Type B pancreatic cell (in vitro differentiated cells): ENCODE data around the gene DCN. TPM values are rescaled to one million over a fixed set of nuclear protein-coding genes. Genes with fewer than 3 reads are reported as not detected.

Experiments used
- DNase-seq: peaks from one replicate; pipeline ENCODE4 v3.0.0; 2021; ENCODE audit warnings: mixed read lengths; ENCODE audit not compliant: unreplicated experiment; ENCODE audit errors: extremely low spot score
- H3K27ac Mint-ChIP-seq: 2 replicates; pipeline ENCODE4 v1.8.0; 2021; ENCODE audit warnings: mild to moderate bottlenecking, mixed read lengths
- H3K27me3 Mint-ChIP-seq: 2 replicates; pipeline ENCODE4 v1.8.0; 2021; ENCODE audit warnings: mixed read lengths
- H3K36me3 Mint-ChIP-seq: 2 replicates; pipeline ENCODE4 v1.8.0; 2021; ENCODE audit warnings: mixed read lengths
- H3K4me1 Mint-ChIP-seq: one replicate; pipeline ENCODE4 v1.8.0; 2021; ENCODE audit warnings: mixed read lengths; ENCODE audit not compliant: unreplicated experiment
- H3K4me3 Mint-ChIP-seq: 2 replicates; pipeline ENCODE4 v1.8.0; 2021; ENCODE audit warnings: mild to moderate bottlenecking, mixed read lengths
- H3K9me3 Mint-ChIP-seq: 2 replicates; pipeline ENCODE4 v1.8.0; 2021; ENCODE audit warnings: mixed read lengths
- CTCF ChIP-seq: fragments of 200-600 bp; sonication (generic); conservative IDR thresholded peaks from 2 replicates; pipeline ENCODE4 v1.5.0; 2021; ENCODE audit warnings: antibody characterized with exemption, mild to moderate bottlenecking
- total RNA-seq: library from RNA; stranded (reverse); gene quantifications from 2 replicates; pipeline ENCODE4 v1.2.1, GENCODE V29; 2021; ENCODE audit warnings: low replicate concordance

The DCN gene
- total RNA-seq, 1 donor from 2014 or later, result 167 TPM

GRCh38 chr12:91155990-91156389 is 26.6 kb downstream of the DCN start:
- Mint-ChIP-seq H3K4me3 (no peak overlapping the region), H3K36me3 (no peaks in the 10 kb centered on the region), H3K27me3 (no peaks in the 10 kb centered on the region), H3K9me3 (no peaks in the 10 kb centered on the region), H3K4me1 (no peaks in the 10 kb centered on the region), H3K27ac (no peak overlapping the region)
- DNase-seq, result no peak
- no peak for TF ChIP-seq CTCF

GRCh38 chr12:91154131-91154530 is 28.5 kb downstream of the DCN start:
- Mint-ChIP-seq H3K36me3 (peaks cover 4% of the 10 kb centered on the region), H3K4me3 (no peak overlapping the region), H3K4me1 (no peaks in the 10 kb centered on the region), H3K9me3 (no peaks in the 10 kb centered on the region), H3K27ac (no peak overlapping the region), H3K27me3 (no peaks in the 10 kb centered on the region)
- DNase-seq, result no peak
- TF ChIP-seq CTCF, result no peak

GRCh38 chr12:91144053-91144452 is 38.6 kb downstream of the DCN start:
- Mint-ChIP-seq H3K27me3 (no peaks in the 10 kb centered on the region), H3K27ac (no peak overlapping the region), H3K9me3 (no peaks in the 10 kb centered on the region), H3K4me3 (no peak overlapping the region), H3K36me3 (peaks cover 4% of the 10 kb centered on the region), H3K4me1 (peaks cover 18% of the 10 kb centered on the region)
- no peak for DNase-seq
- no peak for TF ChIP-seq CTCF

GRCh38 chr12:91143206-91143605 is 39.4 kb downstream of the DCN start:
- H3K9me3 Mint-ChIP-seq, result no peaks in the 10 kb centered on the region

GRCh38 chr12:91142221-91142631 is 40.4 kb downstream of the DCN start:
- Mint-ChIP-seq H3K36me3 (no peaks in the 10 kb centered on the region), H3K4me1 (peaks cover 27% of the 10 kb centered on the region), H3K27ac (no peak overlapping the region), H3K4me3 (no peak overlapping the region), H3K9me3 (no peaks in the 10 kb centered on the region), H3K27me3 (no peaks in the 10 kb centered on the region)
- no peak for TF ChIP-seq CTCF
- no peak for DNase-seq

More at GRCh38 chr12:91143206-91143605, 39.4 kb downstream of the DCN start:
- TF ChIP-seq CTCF, result no peak
- H3K27me3 Mint-ChIP-seq, result no peaks in the 10 kb centered on the region
- no peak for DNase-seq
- H3K36me3 Mint-ChIP-seq, result no peaks in the 10 kb centered on the region
- H3K4me3 Mint-ChIP-seq, result no peak overlapping the region
- no peak overlapping the region for H3K27ac Mint-ChIP-seq
- H3K4me1 Mint-ChIP-seq, result peaks cover 26% of the 10 kb centered on the region
